Adrenal gland (tissue), 5 donors: ENCODE data around the gene HIBCH.
"Not testable (repeated sequence)": the region's sequence is repeated elsewhere in the genome, so short reads cannot be mapped to it uniquely, and the experiment has no call there.

Experiments
- POLR2A ChIP-seq, 2 donors: fragments of 450-650 bp; IDR thresholded peaks; one replicate each; pipeline ENCODE4 v1.6.1; 2017; ENCODE audit warnings: antibody characterized with exemption in 2 of 2, mild to moderate bottlenecking in 2 of 2, moderate library complexity in 1 of 2
- TF ChIP-seq, protein P1 (sequence below), 6 experiments: fragments of 450-650 bp in 4 of 6; fragments of 200-600 bp in 2 of 6; sonication (generic) in 1 of 6; IDR thresholded peaks; 1 replicate in 5 of 6; 2 replicates in 1 of 6; pipeline versions ENCODE4 v1.5.1 to v1.8.0; 2016 to 2021; ENCODE audit warnings: antibody characterized with exemption in 6 of 6, mild to moderate bottlenecking in 2 of 6, moderate library complexity in 1 of 6
- donor health status: DM: no; HTN: no; CAD: no.

DNA sequence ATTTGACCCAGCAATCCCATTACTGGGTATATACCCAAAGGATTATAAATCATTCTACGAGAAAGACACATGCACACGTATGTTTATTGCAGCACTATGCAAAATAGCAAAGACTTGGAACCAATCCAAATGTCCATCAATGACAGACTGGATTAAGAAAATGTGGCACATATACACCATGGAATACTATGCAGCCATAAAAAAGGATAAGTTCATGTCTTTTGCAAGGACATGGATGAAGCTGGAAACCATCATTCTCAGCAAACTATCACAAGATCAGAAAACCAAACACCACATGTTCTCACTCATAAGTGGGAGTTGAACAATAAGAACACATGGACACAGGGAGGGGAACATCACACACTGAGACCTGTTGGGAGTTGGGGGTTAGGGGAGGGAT lies 96.9 kb downstream of the HIBCH start:
- TF ChIP-seq, protein P1, sequence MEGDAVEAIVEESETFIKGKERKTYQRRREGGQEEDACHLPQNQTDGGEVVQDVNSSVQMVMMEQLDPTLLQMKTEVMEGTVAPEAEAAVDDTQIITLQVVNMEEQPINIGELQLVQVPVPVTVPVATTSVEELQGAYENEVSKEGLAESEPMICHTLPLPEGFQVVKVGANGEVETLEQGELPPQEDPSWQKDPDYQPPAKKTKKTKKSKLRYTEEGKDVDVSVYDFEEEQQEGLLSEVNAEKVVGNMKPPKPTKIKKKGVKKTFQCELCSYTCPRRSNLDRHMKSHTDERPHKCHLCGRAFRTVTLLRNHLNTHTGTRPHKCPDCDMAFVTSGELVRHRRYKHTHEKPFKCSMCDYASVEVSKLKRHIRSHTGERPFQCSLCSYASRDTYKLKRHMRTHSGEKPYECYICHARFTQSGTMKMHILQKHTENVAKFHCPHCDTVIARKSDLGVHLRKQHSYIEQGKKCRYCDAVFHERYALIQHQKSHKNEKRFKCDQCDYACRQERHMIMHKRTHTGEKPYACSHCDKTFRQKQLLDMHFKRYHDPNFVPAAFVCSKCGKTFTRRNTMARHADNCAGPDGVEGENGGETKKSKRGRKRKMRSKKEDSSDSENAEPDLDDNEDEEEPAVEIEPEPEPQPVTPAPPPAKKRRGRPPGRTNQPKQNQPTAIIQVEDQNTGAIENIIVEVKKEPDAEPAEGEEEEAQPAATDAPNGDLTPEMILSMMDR (IDR thresholded peaks at IDR 0.05), result not testable (repeated sequence)
- not testable (repeated sequence) for TF ChIP-seq POLR2A (IDR thresholded peaks at IDR 0.05)
